ENCODE measurements around the gene EMC10. TPM values are rescaled to one million over a fixed set of nuclear protein-coding genes. Genes with fewer than 3 reads are reported as not detected.

EMC10 gene
- total and polyA plus RNA-seq, 2 of the 4 experiments (the other 2 are of a cell fraction): 11.3 to 90.9 TPM

- H3K4me3 ChIP-seq (ENCODE audit: insufficient read depth, low read depth, low read length): no peak overlapping the region
- no peak overlapping the region for H3K9ac ChIP-seq (ENCODE audit: low read depth, low read length)
- peak overlapping the region; percentile 98 for H2AFZ ChIP-seq (replicated peaks; ENCODE audit: low read length, poor library complexity)
- H3K18ac ChIP-seq (ENCODE audit: low read depth, low read length): no peak overlapping the region
- H2BK120ac ChIP-seq (ENCODE audit: low read depth, low read length): no peak overlapping the region
- no peak overlapping the region for H3K14ac ChIP-seq (replicated peaks; ENCODE audit: low read depth, low read length)
- no peak overlapping the region for H2BK5ac ChIP-seq (ENCODE audit: low read depth, low read length, poor library complexity, severe bottlenecking)
- BruUV-seq (replicated peaks): no TSS peak
- no peaks in the 10 kb centered on the region for H3K9me1 ChIP-seq (ENCODE audit: insufficient read depth, low read length)
- H2BK20ac ChIP-seq (ENCODE audit: low read depth, low read length): no peak overlapping the region
- intact Hi-C loops (cut with micrococcal nuclease): no loop called here
- H2AK5ac ChIP-seq (ENCODE audit: low read depth, low read length): no peak overlapping the region
- H2BK15ac ChIP-seq (ENCODE audit: low read depth, low read length): no peak overlapping the region
- peak overlapping the region in 1 of 2 experiments; percentile 46; a peak in 1 of 4 replicates for H4K8ac ChIP-seq (ENCODE audit: low read depth in 2 of 2, low read length in 2 of 2)
- H4K20me1 ChIP-seq (ENCODE audit: insufficient read depth, low read length): no peaks in the 10 kb centered on the region
- peaks cover 39% of the 10 kb centered on the region for H3K27me3 ChIP-seq (ENCODE audit: control insufficient read depth, insufficient read depth, low read length)
- TF ChIP-seq MXI1 (IDR thresholded peaks at IDR 0.05; ENCODE audit: borderline replicate concordance, low read depth, low read length) (no peak), SMC3 (IDR thresholded peaks at IDR 0.05; ENCODE audit: low read depth, low read length) (no peak), MAZ (IDR thresholded peaks at IDR 0.05; ENCODE audit: borderline replicate concordance, low read depth, low read length) (no peak), RCOR1 (IDR thresholded peaks at IDR 0.05; ENCODE audit: insufficient replicate concordance, low read length) (no peak), CHD1 (IDR thresholded peaks at IDR 0.05; ENCODE audit: low read depth, low read length) (no peak), MAFK (IDR thresholded peaks at IDR 0.05; ENCODE audit: low read depth, low read length) (no peak), POLR2A (IDR thresholded peaks at IDR 0.05; ENCODE audit: low read depth, low read length) (no peak), USF2 (IDR thresholded peaks at IDR 0.05; ENCODE audit: low read depth, low read length) (no peak), NFE2L2 (IDR thresholded peaks at IDR 0.05; ENCODE audit: low read depth, low read length) (no peak), BHLHE40 (IDR thresholded peaks at IDR 0.05; ENCODE audit: low read depth, low read length) (no peak), RFX5 (IDR thresholded peaks at IDR 0.05; ENCODE audit: low read depth, low read length) (no peak; the same call in 1 of the 2 replicates), FOS (IDR thresholded peaks at IDR 0.05; ENCODE audit: low read depth, low read length) (no peak), RAD21 (IDR thresholded peaks at IDR 0.05; ENCODE audit: low read length) (no peak), CTCF (conservative IDR thresholded peaks at IDR 0.05; ENCODE audit: low read depth, low read length) (no peak), ELK1 (IDR thresholded peaks at IDR 0.05; ENCODE audit: borderline replicate concordance, low read depth, low read length) (no peak), CEBPB (IDR thresholded peaks at IDR 0.05; ENCODE audit: low read depth, low read length) (no peak)
- DNase-seq (no peak), ATAC-seq (ENCODE audit: low read depth) (no peak)
- H3K36me3 ChIP-seq (ENCODE audit: control insufficient read depth, insufficient read depth, low read length): no peaks in the 10 kb centered on the region
- no peak overlapping the region for H2AK9ac ChIP-seq (replicated peaks; ENCODE audit: low read depth, low read length, poor library complexity)
- no peak overlapping the region for H3K23ac ChIP-seq (ENCODE audit: low read depth, low read length)
- H3K79me1 ChIP-seq (ENCODE audit: low read depth in 1 of 2, low read length in 2 of 2): no peaks in the 10 kb centered on the region
- ChIA-PET CTCF (no interaction called here), POLR2A (ENCODE audit: unreplicated experiment) (interaction anchor here (0.6 kb wide), 1 partner anchor 227 kb away, joined by 4 read pairs; the partner anchor contains the start of gene MYH14)
- WGBS, 2 experiments (ENCODE audit: extremely low coverage in 2 of 2, insufficient read length in 1 of 2): no CpG with 5 or more reads among the region's 13 CpGs
- dilution Hi-C loops (cut with HindIII; ENCODE audit: low sequenced_read_pairs, unreplicated experiment): no loop called here
- no peak overlapping the region for H4K5ac ChIP-seq (ENCODE audit: low read depth, low read length)
- no peak overlapping the region for H3K4ac ChIP-seq (ENCODE audit: low read depth, low read length)
- H3K4me2 ChIP-seq (ENCODE audit: low read depth, low read length): peak overlapping the region; percentile 93
- no peak overlapping the region for H3K27ac ChIP-seq (ENCODE audit: insufficient read depth, low read length)
- in situ Hi-C loops (cut with MboI; ENCODE audit: low sequenced_read_pairs): no loop called here
- H3K4me1 ChIP-seq (ENCODE audit: control insufficient read depth, insufficient read depth, low read length): 0 out of 2 replicates have a peak, but pooled peaks cover 3% of the 10 kb centered on the region
- no peak overlapping the region for H4K91ac ChIP-seq (ENCODE audit: insufficient read depth, low read depth, low read length)
- no peak overlapping the region for H3K56ac ChIP-seq (ENCODE audit: extremely low read depth, insufficient read depth, low read length)
- no peaks in the 10 kb centered on the region for H3K9me3 ChIP-seq (ENCODE audit: control insufficient read depth, insufficient read depth, low read length)
Observed at GRCh38 chr19:50430888-50431342, 45.4 kb upstream of the EMC10 start.

Data from IMR-90 (cell line).